ENCODE data around the gene SERBP1.
"Not testable (repeated sequence)": the region's sequence is repeated elsewhere in the genome, so short reads cannot be mapped to it uniquely, and the experiment has no call there.

Gene SERBP1

GRCh38 chr1:67430358-67431155 lies at the start of gene SERBP1:
SERBP1 (minus strand) TSS chr1:67430402; CDS start chr1:67430300, 102 bp downstream.
- peak; percentile 96 for DNase-seq

GRCh38 chr1:67479146-67479891 lies 49.1 kb upstream of the SERBP1 start:
- peak; percentile 36 for DNase-seq

DNA sequence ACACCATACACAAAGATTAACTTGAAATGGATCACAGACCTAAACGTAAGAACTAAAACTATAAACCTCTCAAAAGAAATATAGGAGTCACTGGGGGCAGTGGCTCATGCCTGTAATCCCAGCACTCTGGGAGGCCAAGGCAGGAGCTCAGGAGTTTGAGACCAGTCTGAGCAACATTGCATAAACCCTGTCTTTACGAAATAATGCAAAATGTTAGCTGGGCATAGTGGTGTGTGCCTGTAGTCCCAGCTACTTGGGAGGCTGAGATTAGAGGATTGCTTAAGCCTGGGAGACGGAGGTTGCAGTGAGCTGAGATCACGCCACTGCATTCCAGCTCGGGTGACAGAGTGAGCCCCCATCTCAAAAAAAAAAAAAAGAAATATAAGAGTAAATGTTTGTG lies 46.7 kb upstream of the SERBP1 start:
- no peak for DNase-seq

GRCh38 chr1:67476006-67476482 lies 45.8 kb upstream of the SERBP1 start:
- no peak for DNase-seq

DNA sequence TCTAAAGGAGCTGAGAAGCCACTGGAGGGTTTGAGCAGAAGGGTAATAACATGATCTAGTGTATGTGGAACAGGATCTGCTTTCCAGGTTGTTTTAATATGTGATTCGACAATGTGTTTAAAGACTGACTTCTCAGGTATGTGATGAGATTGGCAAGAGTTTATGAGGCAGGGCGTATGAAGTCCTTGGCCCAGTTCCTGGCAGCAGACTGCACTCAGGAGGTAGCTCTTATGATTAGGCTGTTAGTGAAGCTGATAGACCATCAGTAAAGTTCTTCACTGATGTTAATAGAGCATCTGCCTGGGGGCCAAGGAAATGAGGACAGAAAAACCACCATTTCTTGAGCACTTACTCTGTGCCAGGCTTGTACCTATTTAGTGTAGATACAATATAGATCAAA lies 41.9 kb upstream of the SERBP1 start:
- DNase-seq, result no peak

DNA sequence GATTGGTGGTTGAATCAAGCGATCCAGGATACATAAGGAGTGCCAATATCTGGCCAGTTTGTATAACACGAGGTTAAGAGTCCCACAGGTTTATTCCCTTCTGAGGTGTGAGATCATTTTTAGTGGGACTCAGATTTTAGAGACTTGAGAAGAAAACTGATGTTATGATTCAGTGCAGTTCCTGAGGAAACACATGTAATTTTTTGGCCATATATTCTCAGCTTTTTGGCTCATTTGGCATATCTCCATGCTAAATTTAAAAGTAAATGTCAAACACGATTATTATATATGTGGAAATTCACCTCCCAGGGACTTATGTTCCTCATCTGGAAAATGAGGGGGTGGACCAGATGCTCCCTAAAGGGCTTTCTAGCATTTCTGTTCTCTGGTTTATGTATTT lies 39.2 kb upstream of the SERBP1 start:
- DNase-seq, result no peak

DNA sequence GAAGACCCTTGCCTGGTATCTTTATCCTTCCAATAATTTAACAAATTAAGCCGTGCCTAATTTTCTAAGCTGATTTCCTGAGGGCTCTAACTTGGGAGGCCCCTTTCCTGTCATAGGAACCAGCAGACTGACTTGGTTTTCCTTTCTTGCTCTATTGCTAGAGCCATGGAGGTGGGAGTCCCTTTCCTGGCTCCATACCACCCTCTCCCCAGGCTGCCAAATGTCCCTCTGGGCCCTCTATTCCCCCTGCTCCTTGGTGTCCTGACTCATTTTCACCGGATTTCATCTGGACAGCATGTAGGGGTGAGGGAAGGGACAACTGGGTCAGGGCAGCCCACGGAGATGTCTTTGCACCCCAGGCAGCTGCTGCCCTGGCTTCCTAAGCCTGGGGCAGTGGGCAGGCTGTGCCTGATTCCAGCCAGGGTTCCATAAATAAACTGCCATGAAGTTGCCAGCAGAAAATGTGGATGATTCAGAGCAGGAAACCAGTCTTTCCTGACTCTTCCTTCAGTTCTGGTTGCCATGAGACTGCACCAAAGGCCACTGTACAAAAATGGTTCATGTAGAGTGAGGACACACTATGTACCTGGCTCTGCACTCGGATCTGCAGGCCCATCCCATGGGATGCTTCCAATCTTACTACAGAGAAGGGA lies 38.0 kb upstream of the SERBP1 start:
- DNase-seq, result no peak

DNA sequence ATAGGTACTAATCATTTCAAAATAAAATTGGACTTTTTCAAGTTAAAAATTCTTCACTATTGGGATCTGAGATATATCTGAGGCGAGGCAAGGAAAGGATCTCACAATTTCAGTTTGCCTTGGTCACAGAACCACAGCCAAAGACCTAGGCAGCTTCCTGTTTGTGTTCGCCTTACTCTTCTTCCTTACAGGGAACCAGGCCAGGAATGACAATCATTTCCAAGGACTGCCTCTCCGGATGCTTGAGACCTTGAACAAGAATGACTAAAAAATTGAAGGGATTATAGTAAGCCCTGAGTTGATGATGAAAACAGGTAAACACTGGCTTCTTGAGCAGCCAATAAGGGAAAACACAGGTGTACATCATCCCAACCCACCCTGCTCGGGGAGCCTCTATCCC lies 35.2 kb upstream of the SERBP1 start:
- no peak for DNase-seq

DNA sequence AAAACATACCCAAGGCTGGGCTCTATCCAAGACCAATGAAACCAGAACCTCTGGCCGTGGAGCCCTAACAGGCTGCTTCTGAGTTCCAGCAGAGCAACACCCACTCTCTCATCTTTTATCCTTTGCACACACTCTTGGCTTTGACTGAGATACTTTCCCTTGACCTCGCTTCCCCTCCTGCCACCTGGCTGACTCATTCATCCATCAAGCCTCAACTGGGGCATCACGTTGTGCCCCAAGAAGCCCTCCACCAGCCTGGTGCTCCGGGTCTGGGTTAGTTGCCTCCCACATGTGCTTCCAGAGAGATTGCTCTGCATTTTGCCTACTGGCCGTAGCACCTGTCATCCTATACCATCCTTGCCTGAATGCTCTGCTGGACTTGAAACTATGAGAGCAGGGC lies 34.5 kb upstream of the SERBP1 start:
- no peak for DNase-seq

GRCh38 chr1:67464058-67464457 lies 33.9 kb upstream of the SERBP1 start:
- DNase-seq, result no peak

GRCh38 chr1:67463298-67463955 lies 33.2 kb upstream of the SERBP1 start:
- no peak for DNase-seq

- DNase-seq, result no peak
These were observed 30.7 kb upstream of the SERBP1 start for GRCh38 chr1:67460676-67461500.

DNA sequence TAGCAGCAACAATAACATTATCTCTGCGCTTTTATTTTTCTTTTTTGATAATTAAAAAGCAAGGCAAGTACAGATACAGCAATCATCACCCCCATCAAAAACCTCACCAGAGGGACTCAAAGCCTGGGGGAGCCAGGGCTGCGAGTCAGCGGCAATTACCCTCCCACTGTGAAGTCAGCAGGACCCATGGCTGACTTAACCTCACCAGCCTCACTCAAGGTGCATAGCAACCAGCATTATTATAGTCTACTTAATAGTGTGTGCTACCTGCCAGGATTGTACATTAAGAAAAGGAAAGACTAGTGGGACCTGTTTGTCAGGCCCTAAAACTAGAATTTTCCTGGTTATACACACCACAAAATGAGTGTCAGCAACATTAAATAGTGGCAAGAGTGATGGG lies 28.9 kb upstream of the SERBP1 start:
- DNase-seq, result no peak

- no peak for DNase-seq
These were observed 28.5 kb upstream of the SERBP1 start for GRCh38 chr1:67458663-67459062.

GRCh38 chr1:67457247-67457646 lies 27.0 kb upstream of the SERBP1 start:
- no peak for DNase-seq

DNA sequence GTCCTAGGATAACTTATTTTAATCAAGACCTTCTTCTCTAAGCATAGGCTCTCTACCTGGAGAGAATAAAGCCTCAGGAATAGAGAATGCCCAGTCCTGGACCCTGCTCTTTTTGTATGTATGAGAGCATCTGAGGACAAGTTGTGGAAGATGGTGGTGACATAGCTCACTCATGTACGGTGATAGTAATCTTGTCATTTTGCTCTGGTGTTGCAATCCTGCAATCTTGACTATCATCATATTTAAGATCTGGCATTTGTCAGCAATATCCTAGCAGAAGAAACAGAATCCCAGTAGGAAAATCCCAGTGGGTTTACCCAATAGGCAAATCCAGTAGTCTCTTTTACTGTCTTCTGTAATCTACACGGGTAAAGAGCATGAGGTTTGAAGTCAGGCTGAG lies 21.6 kb upstream of the SERBP1 start:
- DNase-seq, result no peak

DNA sequence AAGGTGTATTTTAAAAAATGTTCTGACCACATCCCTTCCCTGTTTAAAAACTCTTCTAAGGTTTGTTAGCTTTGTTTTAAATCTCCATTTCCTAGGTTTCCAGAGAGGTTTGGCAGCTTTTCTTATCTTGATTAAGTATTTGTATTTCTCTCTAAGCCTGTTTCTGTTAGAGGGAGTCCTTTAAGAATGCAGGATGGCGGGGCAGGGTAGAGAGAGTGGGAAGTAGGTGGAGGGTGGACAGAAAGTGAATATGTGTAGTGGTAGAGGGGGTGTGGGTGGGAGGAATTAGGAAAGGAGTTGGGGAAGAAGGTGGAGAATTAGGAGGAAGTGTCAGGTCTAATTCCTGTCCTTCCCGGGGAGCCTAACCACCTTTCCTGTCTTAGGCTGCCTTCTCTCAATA lies 21.2 kb upstream of the SERBP1 start:
- no peak for DNase-seq

GRCh38 chr1:67446893-67447292 lies 16.7 kb upstream of the SERBP1 start:
- no peak for DNase-seq

GRCh38 chr1:67446014-67446413 lies 15.8 kb upstream of the SERBP1 start:
- DNase-seq, result not testable (repeated sequence)

DNA sequence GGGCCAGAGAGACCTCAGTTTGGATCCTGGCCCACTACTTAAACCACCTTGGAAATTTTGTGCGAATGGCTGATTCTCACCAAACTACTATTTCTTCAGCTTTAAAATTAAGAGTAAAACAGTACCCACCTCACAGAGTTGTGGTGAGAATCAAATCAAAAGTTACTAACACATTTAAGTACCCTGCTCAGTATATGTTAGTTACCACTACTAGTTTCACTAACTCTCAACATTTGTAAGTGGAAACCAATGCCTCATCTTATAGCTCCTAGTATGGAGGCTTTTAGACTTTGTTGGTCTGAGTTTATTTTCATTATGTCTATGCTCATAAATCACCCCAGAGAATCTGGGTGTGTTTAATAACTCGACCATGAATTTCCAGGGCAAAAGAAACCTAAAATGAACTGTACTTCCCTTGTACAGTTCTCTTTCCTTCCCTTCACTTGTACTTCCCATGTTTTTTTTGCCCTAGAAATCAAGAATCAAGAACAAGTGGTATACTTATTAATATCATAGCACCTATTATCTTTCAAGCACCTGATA lies 11.6 kb upstream of the SERBP1 start:
- no peak for DNase-seq

GRCh38 chr1:67441183-67441582 lies 11.0 kb upstream of the SERBP1 start:
- DNase-seq, result peak; percentile 69

GRCh38 chr1:67440339-67440738 lies 10.1 kb upstream of the SERBP1 start:
- no peak for DNase-seq

All from stimulated activated CD4-positive, alpha-beta T cell treated with anti-CD3 and anti-CD28 coated beads, Interleukin-15, amount 100 ng/mL, for 24 hours (primary cell).